SK-N-SH (cell line): ENCODE results near the gene ARHGAP42. TPM values are rescaled to one million over a fixed set of nuclear protein-coding genes. Genes with fewer than 3 reads are reported as not detected.

Source experiments
- CTCF ChIA-PET: fragments of 300-600, 350-600 bp; formaldehyde crosslinking; extraction: SDS; loops from one replicate; lab custom pipeline; 2021; lab: Yijun Ruan, JAX
- POLR2A ChIA-PET: fragments of 350-600 bp; sonication (Branson Sonifier 250); formaldehyde crosslinking; extraction: SDS; loops from one replicate; lab custom pipeline; 2020; ENCODE audit warnings: antibody characterized with exemption, inconsistent platforms; lab: Yijun Ruan, JAX
- DNase-seq: peaks from one replicate; pipeline ENCODE4 v3.0.0; 2012
- H2AFZ ChIP-seq: fragments of 200-600 bp; sonication (generic); 2 replicates; pipeline ENCODE4 v1.8.1; 2016; ENCODE audit warnings: antibody characterized with exemption, mild to moderate bottlenecking, low read depth
- H3F3A ChIP-seq: fragments of 200-600 bp; sonication (generic); replicated peaks from 2 replicates; pipeline ENCODE3; 2016; ENCODE audit warnings: antibody characterized with exemption, mild to moderate bottlenecking; ENCODE audit not compliant: insufficient read depth
- H3K27ac ChIP-seq, 2 experiments: fragments of 200-500 bp in 1 of 2; fragments of 200-600 bp in 1 of 2; sonication (Bioruptor generic) in 1 of 2; sonication (generic), shearing (Covaris generic) in 1 of 2; 2 replicates each; pipeline versions ENCODE4 v1.5.1 to v1.6.1; 2014 to 2016; ENCODE audit warnings: low read depth in 2 of 2, inconsistent platforms in 1 of 2, low read length in 1 of 2, mild to moderate bottlenecking in 1 of 2, mixed read lengths in 1 of 2
- H3K27me3 ChIP-seq: fragments of 200-600 bp; sonication (generic), shearing (Covaris generic); 2 replicates; pipeline ENCODE4 v1.6.1; 2016; ENCODE audit warnings: mixed run types; ENCODE audit not compliant: insufficient read depth
- H3K36me3 ChIP-seq, 2 experiments: fragments of 200-500 bp in 1 of 2; fragments of 200-600 bp in 1 of 2; sonication (Bioruptor generic) in 1 of 2; sonication (generic) in 1 of 2; replicated peaks in 1 of 2; 2 replicates each; pipeline versions ENCODE3 to v1.5.1; 2014 to 2016; ENCODE audit warnings: low read length in 1 of 2, mild to moderate bottlenecking in 1 of 2; ENCODE audit not compliant: insufficient read depth in 2 of 2, control insufficient read depth in 1 of 2
- H3K4me1 ChIP-seq, 2 experiments: fragments of 200-500 bp in 1 of 2; fragments of 200-600 bp in 1 of 2; sonication (Bioruptor generic) in 1 of 2; sonication (generic), shearing (Covaris generic) in 1 of 2; 2 replicates each; pipeline versions ENCODE4 v1.5.1 to v1.6.1; 2014 to 2016; ENCODE audit warnings: low read depth in 1 of 2, low read length in 1 of 2, mixed run types in 1 of 2; ENCODE audit not compliant: insufficient read depth in 2 of 2, control insufficient read depth in 1 of 2
- H3K4me2 ChIP-seq: fragments of 200-600 bp; sonication (generic), shearing (Covaris generic); 2 replicates; pipeline ENCODE4 v1.6.1; 2017; ENCODE audit warnings: mixed run types
- H3K4me3 ChIP-seq, 2 experiments: fragments of 200-500 bp in 1 of 2; fragments of 200-600 bp in 1 of 2; sonication (Bioruptor generic) in 1 of 2; sonication (generic), shearing (Covaris generic) in 1 of 2; 2 replicates each; pipeline versions ENCODE4 v1.5.1 to v1.8.1; 2014 to 2016; ENCODE audit warnings: low read depth in 2 of 2, inconsistent platforms in 1 of 2, low read length in 1 of 2, mild to moderate bottlenecking in 1 of 2, mixed read lengths in 1 of 2, moderate library complexity in 1 of 2
- H3K79me2 ChIP-seq: fragments of 200-600 bp; sonication (generic); 2 replicates; pipeline ENCODE4 v1.8.1; 2017; ENCODE audit warnings: mild to moderate bottlenecking; ENCODE audit not compliant: insufficient read depth
- H3K9ac ChIP-seq: fragments of 200-600 bp; sonication (generic); 2 replicates; pipeline ENCODE4 v1.6.1; 2017; ENCODE audit warnings: mixed run types
- H3K9me2 ChIP-seq: fragments of 200-600 bp; sonication (generic); 2 replicates; pipeline ENCODE4 v1.6.1; 2017; ENCODE audit warnings: mixed run types
- H3K9me3 ChIP-seq: fragments of 200-600 bp; sonication (generic); 2 replicates; pipeline ENCODE4 v1.6.1; 2017; ENCODE audit warnings: mixed run types, mild to moderate bottlenecking, moderate library complexity
- H4K20me1 ChIP-seq: fragments of 200-600 bp; sonication (generic); 2 replicates; pipeline ENCODE4 v1.6.1; 2017; ENCODE audit warnings: mild to moderate bottlenecking, mixed run types; ENCODE audit not compliant: insufficient read depth
- CHD2 ChIP-seq: fragments of 150-350 bp; IDR thresholded peaks from 2 replicates; pipeline ENCODE4 v1.6.1; 2018; ENCODE audit warnings: low read length; ENCODE audit not compliant: partially characterized antibody
- ELF1 ChIP-seq: IDR thresholded peaks from 2 replicates; pipeline ENCODE4 v1.4.0; 2012
- EZH2phosphoT487 ChIP-seq: fragments of 200-600 bp; sonication (generic); IDR thresholded peaks from 2 replicates; pipeline ENCODE4 v1.6.1; 2017; ENCODE audit warnings: low read depth, mixed run types, mild to moderate bottlenecking, antibody characterized with exemption, moderate library complexity, borderline replicate concordance
- FOXJ3 ChIP-seq: sonication (generic); formaldehyde crosslinking; IDR thresholded peaks from 2 replicates; pipeline ENCODE4 v1.5.1; 2020; ENCODE audit warnings: mild to moderate bottlenecking, missing genetic modification reagents
- GABPA ChIP-seq: IDR thresholded peaks from 2 replicates; pipeline ENCODE4 v1.4.0; 2012; ENCODE audit warnings: low read depth, mild to moderate bottlenecking
- GATA2 ChIP-seq: sonication (generic); formaldehyde crosslinking; IDR thresholded peaks from 2 replicates; pipeline ENCODE4 v1.5.0; 2020; ENCODE audit warnings: mild to moderate bottlenecking, missing genetic modification reagents
- IRF3 ChIP-seq: fragments of 150-350 bp; IDR thresholded peaks from 2 replicates; pipeline ENCODE4 v1.6.1; 2016; ENCODE audit warnings: mild to moderate bottlenecking, low read depth, low read length
- MAX ChIP-seq: IDR thresholded peaks from 2 replicates; pipeline ENCODE4 v1.4.0; 2012; ENCODE audit warnings: low read depth
- MXI1 ChIP-seq: IDR thresholded peaks from 2 replicates; pipeline ENCODE4 v1.6.1; 2012; ENCODE audit warnings: mild to moderate bottlenecking, low read depth, low read length, improper control_type of control experiment
- NRF1 ChIP-seq: IDR thresholded peaks from 2 replicates; pipeline ENCODE4 v1.6.1; 2012; ENCODE audit warnings: low read depth, mild to moderate bottlenecking, low read length
- PBX3 ChIP-seq: IDR thresholded peaks from 2 replicates; pipeline ENCODE4; 2012
- RCOR1 ChIP-seq: fragments of 150-350 bp; IDR thresholded peaks from 2 replicates; pipeline ENCODE4 v1.6.1; 2017; ENCODE audit warnings: antibody characterized with exemption, low read length
- TCF12 ChIP-seq: IDR thresholded peaks from 2 replicates; pipeline ENCODE4 v1.4.0; 2012
- YY1 ChIP-seq: IDR thresholded peaks from 2 replicates; pipeline ENCODE4 v1.4.0; 2012; ENCODE audit warnings: low read depth, mild to moderate bottlenecking
- ZBTB33 ChIP-seq: IDR thresholded peaks from 2 replicates; pipeline ENCODE4 v1.4.0; 2012; ENCODE audit warnings: low read depth, borderline replicate concordance
- WGBS: methylation state at CpG from one replicate; pipeline ENCODE4 v1.1.6; 2017; ENCODE audit warnings: low lambda C conversion rate; 5-methylcytosine and 5-hydroxymethylcytosine counted together
- polyA plus RNA-seq, 3 experiments: library from polyadenylated mRNA; depleted of rRNA; stranded (reverse); fragments of >200 nt; gene quantifications; 2 replicates each; pipeline ENCODE4 v1.2.3, GENCODE V29; 2012
- TF ChIP-seq, protein P1 (sequence below): IDR thresholded peaks from 2 replicates; pipeline ENCODE4 v1.6.1; 2012; ENCODE audit warnings: mild to moderate bottlenecking, low read depth, low read length, moderate library complexity

The ARHGAP42 gene
- polyA plus RNA-seq, 1 of the 3 experiments (the other 2 are of a cell fraction) = 0.02 TPM

DNA sequence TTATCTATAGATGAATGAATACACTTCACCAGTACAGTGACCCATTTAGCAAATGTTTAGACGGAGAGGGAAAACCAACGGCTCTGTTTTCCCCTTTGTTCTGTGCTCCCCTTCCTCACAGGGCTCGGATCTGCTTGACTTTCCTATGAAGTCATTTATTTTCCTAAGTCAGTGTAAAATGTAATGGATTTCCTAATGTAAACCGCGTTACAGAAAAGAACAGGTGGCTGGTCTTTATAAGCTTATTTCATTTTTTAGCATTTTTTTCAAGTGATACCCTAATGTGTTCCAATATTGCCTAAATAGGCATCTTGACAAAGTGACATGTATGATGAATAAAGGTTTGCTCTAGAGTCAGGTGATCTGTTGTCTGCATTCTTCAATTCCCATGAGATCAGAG lies 235.0 kb downstream of the ARHGAP42 start:
- peaks cover 0 to 3% of the 10 kb centered on the region in 2 experiments; a peak in 1 of 4 replicates for H3K4me1 ChIP-seq
- H3K27ac ChIP-seq = no peak overlapping the region
- H3K9me3 ChIP-seq = no peaks in the 10 kb centered on the region
- H3K36me3 ChIP-seq = no peaks in the 10 kb centered on the region
- peaks cover 7% of the 10 kb centered on the region; the same call in 1 of the 2 replicates for H3K27me3 ChIP-seq
- TF ChIP-seq GABPA (no peak), TCF12 (no peak), MXI1 (no peak), GATA2 (CRISPR knock-in tag) (no peak), CHD2 (no peak), NRF1 (no peak), RCOR1 (no peak), EZH2phosphoT487 (no peak), ZBTB33 (no peak), IRF3 (no peak), MAX (no peak), ELF1 (no peak), PBX3 (no peak), YY1 (no peak), FOXJ3 (CRISPR knock-in tag) (no peak)
- TF ChIP-seq, protein P1, sequence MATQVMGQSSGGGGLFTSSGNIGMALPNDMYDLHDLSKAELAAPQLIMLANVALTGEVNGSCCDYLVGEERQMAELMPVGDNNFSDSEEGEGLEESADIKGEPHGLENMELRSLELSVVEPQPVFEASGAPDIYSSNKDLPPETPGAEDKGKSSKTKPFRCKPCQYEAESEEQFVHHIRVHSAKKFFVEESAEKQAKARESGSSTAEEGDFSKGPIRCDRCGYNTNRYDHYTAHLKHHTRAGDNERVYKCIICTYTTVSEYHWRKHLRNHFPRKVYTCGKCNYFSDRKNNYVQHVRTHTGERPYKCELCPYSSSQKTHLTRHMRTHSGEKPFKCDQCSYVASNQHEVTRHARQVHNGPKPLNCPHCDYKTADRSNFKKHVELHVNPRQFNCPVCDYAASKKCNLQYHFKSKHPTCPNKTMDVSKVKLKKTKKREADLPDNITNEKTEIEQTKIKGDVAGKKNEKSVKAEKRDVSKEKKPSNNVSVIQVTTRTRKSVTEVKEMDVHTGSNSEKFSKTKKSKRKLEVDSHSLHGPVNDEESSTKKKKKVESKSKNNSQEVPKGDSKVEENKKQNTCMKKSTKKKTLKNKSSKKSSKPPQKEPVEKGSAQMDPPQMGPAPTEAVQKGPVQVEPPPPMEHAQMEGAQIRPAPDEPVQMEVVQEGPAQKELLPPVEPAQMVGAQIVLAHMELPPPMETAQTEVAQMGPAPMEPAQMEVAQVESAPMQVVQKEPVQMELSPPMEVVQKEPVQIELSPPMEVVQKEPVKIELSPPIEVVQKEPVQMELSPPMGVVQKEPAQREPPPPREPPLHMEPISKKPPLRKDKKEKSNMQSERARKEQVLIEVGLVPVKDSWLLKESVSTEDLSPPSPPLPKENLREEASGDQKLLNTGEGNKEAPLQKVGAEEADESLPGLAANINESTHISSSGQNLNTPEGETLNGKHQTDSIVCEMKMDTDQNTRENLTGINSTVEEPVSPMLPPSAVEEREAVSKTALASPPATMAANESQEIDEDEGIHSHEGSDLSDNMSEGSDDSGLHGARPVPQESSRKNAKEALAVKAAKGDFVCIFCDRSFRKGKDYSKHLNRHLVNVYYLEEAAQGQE = no peak
- ChIA-PET CTCF (no interaction called here), POLR2A (no interaction called here)
- 19% methylated on average over 5 of the region's 5 CpGs for WGBS
- H3K9ac ChIP-seq = no peak overlapping the region
- no peaks in the 10 kb centered on the region for H4K20me1 ChIP-seq
- H3K79me2 ChIP-seq = no peaks in the 10 kb centered on the region
- 0 out of 2 replicates have a peak, but pooled peaks cover 2% of the 10 kb centered on the region for H3K9me2 ChIP-seq
- H3K4me3 ChIP-seq = no peak overlapping the region
- DNase-seq = no peak
- no peak overlapping the region for H3K4me2 ChIP-seq
- H3F3A ChIP-seq = no peaks in the 10 kb centered on the region
- no peak overlapping the region for H2AFZ ChIP-seq
